Measurements from ENCODE around the gene ZNF580.

ZNF580 gene

DNA sequence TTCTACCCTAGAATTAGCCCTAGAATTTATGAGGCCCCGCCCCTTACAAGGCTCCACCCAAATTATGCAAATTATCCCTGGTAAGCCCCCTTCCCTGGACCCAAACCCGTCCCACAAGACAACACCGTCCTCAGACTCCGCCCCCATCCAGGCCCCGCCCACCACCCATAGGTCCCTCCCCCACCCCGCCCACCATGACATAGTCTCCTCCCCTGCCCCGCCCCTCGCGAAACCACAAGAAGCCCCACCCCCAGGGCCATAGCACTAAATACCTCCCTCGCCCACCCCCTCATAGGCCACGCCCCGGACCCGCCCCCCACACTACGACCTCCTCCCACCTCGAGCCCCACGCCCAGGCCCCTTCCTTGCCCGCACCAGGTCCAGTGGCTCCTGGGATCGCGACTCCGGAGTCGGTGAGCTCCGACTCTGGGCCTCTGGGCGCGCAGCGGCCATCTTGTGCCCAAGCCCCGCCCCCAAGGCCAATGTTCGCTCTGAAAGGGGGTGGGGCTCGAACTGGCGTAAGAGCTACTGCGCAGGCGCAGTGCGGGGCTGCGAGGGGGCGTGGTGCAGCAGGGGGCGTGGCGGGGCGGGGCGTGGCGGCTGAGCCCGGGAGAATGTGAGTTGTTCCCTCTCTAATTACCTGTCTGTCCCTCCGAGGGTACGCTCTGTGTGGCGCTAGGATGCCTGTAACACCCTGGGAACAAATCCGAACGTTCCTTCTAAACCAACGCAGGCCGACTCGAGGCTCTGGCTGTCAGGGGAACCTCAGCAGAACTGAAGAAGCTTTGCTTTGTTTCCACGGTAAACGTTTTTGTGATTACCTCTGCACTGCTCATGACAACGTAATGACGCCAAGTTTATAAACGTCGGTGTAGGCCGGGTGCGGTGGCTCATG, 16.4 kb upstream of the ZNF580 start, which contains the start of gene ZNF784:
Gene ZNF784, minus strand, starts transcription at position 458 of the 895 bp plus-strand sequence. Its CDS starts 5 bp downstream, at position 453.
- peak; percentile 85 for DNase-seq

DNA sequence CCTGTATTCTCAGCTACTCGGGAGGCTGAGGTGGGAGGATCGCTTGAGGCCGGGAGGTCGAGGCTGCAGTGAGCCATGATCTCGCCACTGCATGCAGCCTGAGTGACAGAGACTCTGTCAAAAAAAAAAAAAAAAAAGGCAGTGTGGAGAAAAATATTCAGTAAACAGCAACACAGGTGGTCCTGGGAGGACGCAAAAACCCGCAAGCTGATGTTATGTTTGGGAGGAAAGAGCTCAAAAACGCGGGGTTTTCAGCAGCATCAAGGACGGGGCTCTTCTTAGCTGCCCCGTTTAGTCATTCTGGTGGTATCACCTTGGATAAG, 15.8 kb upstream of the ZNF580 start:
- no peak for DNase-seq

DNA sequence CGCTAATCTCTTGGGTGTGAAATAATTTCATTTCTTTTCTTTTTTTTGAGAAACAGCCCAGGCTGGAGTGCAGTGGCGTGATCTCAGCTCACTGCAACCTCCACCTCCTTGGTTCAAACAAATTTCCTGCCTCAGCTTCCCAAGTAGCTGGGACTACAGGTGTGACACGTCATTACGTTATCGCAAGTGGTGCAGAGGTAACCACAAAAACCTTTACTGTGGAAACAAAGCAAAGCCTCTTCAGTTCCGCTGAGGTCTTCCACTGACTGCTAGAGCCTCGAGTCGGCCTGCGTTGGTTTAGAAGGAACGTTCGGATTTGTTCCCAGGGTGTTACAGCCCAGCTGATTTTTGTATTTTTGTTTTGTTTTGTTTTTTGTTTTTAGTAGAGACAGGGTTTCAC, 14.5 kb upstream of the ZNF580 start:
- no peak for DNase-seq

DNA sequence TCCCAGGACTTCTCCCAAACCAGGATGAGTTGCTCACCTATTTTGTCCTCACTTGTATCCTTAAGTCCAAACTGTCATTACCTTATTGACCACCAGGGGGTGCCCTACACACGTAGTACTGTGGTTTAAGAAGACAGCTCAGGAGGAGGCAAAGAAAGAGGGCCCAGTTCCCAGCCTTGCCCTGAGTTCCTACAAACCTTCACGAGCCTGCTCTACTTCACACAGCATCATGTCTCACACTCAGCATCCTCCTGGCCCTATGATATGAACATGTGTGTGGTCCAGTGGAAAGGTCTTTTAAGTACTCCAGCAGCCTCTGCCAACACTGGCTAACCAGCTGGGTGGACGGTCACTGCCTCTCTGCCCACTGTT, 8.4 kb upstream of the ZNF580 start:
- peak; percentile 81 for DNase-seq

DNA sequence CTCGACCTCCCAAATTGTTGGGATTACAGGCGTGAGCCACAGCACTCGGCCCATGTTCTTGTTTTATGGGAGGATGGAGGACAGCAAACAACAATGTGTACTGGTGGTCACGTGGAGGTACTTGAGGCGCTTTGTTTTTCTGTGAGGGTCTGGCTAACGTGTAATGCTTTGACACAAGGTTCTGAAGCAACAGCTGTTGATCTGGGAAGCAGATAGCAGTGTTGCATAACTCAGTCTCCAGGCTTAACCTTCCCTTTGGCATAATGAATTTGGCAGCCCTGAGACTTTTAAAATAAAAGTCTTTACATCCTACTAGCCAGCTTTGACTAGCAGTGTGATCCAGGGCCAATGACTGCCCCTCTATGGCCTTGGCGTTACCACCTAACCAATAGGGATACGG, 6.9 kb upstream of the ZNF580 start:
- DNase-seq = no peak

DNA sequence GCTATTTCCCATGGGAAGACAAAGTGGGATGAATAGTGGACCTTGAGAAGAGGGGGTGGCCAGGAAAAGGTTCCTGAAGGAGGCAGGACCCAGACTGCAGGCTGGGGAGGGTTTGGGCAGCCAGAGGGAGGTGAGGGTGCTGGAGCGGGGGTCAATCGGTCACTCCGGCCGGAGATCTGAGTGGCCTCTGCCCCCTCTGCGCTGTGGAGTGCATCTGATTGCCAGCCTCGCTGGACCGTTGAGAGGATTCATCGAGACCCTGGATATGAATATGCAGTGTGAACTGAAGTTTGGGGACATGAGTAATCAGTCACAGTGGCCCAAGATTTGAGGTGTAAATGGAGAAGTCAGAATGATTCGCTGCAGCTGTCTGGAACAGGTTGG, 5.5 kb upstream of the ZNF580 start:
- no peak for DNase-seq

DNA sequence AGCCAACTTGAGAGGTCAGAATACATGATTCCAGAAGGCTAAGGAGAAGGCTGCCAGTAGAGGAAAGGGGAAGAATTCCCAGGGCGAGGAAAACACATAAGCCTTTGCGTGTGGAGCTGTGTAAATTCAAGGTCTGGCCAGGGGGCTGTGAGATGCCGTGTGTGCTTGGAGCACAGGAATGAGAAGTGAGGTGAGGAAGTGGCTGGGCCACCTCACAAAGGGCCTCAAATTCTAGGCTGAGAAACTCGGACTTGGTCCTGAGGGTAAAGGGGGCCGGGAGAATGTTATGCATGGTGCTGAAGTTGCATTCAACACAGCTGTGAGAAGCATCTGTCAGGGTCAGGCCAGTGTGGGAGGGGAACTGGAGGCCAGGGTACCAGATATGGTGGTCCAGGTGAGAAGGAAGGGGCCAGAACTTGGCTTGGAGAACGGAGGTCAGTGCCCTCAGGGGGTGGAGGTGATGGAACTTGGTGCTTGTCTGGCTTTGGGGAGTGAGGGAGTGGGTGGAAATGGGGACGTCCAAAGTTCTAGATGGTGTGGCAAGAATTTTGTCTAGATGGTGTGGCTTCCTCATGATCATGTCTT, 4.9 kb upstream of the ZNF580 start:
- DNase-seq = no peak

DNA sequence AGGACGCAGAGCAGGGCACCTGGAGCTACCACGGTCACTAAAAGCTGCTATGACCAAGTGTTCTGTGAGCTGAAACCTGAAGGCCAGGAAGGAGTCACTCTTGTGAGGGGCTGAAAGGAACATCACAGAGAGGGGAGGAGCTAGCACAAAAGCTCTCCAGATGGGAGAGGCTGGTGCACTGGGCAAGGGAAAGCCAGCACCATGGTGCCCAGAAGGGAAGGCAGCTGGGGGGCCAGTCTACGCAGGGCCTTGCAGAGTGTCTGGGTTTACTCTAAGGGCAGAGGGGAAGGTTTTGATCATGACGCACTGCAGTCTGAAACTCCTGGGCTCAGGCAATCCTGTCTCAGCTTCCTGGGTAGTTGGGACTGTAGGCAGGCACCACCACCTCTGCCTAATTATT, 4.1 kb upstream of the ZNF580 start:
- no peak for DNase-seq

DNA sequence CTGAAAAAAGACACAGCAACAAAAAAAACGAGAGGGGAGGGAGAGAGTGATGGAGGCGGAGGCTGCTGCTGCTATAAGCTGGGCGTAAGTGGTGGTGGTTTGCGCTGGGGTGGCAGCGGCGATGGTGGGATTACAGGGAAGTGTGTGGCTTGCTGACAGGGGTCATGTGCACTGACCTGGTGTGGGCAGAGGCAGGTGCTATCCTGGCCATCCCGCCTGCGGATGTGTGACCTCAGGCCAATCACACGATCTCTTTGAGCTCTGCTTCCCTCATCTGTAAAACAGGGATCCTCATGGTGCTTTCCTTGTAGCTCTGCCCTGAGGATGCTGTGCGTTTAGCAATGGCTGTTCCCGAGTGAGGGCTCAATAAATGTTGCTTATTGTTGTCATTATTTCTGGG, 3.3 kb upstream of the ZNF580 start:
- DNase-seq = no peak

DNA sequence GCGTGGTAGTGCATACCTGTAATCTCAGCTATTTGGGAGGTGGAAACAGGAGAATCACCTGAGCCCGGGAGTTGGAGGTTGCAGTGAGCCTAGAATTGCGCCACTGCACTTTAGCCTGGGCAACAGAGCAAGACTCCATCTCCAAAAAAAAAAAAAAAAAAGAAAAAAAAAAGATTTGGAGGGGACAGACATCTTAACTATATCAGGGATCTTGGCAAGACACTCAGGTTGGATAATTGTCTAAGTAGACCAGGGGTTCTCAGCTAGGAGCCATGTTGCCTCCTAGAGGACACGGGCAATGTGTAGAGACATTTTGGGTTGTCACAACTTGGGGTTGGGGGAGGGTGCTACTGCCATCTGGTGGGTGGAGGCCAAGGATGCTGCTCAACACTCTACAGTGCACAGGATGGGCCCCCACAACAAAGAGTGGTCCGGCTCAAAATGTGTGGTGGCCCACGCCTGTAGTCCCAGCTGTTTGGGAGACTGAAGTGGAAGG, 1.9 kb upstream of the ZNF580 start:
- no peak for DNase-seq

DNA sequence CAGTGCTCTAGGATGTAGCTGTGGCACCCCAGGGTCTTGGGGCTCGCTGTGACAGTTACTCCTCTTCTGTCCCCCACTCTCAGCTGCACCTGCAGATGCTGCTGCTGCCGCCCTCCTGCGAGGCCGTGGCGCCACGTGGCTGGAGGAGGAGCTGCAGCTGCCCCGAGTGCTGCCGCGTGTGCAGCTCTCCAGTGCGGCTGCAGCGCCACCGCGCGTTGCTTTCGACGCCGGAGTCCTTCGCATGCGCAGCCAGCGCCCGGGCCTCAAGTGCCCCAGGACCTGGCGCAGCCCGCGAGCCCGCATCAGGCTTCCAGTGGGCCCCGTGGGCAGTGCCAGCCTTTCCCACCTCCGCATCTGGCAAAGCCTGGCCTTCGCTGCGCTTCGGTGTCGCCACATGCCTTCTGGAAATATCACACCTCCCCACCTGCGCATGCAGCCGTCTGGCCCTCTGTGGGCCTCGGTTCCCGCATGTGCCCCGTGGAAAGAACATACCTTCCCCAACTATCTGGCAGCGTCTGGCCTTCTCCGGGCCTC, 692 bp upstream of the ZNF580 start:
- DNase-seq = peak; percentile 62

DNA sequence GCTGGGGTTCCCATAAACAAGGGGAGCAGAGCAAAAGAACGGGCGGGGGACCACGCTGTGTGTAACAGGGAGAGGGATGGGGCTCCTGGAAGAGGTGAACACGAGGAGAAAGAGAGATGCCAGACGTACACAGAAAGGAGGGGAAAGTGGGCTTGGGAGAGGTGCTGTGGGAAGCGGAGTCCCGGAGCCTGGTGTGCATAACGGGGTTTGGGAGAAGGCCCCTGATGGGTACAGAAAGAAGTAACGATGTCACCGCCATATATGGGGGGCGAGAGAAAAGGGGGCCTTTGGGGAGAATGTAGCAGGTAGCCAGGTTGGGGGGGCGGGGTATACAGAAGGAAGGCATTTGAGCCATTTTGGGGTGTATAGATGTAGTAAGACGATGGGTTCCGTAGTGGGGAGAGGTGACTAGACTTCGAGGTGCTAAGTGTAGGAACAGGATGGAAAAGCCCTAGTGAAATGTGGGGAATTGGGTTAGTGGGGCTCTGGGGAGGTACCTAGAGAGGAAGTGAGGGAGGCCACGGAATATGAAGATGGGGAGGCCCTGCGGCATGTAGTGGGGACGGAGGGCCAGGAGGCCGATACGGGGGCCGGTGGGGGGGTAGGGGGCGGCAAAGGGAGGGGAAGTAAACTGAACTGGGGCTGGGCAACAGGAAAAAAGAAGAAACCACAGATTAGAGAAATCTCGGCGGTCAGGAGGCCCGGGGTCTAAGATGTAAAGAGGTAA, 787 bp downstream of the ZNF580 start:
- DNase-seq = peak; percentile 14

DNA sequence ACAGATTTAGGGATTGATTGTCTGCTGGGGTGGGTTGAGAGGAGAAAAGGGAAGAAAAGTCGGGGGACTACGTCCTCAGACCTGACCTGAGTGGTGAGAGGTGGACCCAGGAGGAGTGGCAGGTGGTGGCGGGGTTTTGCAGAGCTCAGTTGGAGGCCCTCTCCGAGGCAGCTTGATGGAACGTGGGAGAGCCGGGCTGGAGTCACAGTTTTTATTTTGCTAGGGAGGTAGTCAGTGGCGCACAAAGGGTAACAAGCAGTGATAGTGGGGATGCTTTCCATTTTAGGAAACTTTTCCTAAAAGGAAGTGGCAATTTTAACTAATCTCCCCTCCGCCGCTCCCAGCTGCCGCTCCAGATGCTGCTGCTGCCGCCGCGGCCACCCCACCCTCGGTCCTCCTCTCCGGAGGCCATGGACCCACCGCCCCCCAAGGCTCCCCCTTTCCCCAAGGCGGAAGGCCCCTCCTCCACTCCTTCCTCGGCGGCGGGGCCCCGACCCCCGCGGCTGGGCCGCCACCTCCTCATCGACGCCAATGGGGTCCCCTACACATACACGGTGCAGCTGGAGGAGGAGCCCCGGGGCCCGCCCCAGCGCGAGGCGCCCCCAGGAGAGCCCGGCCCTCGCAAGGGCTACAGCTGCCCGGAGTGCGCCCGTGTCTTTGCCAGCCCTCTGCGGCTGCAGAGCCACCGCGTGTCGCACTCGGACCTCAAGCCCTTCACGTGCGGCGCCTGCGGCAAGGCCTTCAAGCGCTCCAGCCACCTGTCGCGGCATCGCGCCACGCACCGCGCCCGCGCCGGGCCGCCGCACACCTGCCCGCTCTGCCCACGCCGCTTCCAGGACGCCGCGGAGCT, 1.6 kb downstream of the ZNF580 start:
- no peak for DNase-seq

DNA sequence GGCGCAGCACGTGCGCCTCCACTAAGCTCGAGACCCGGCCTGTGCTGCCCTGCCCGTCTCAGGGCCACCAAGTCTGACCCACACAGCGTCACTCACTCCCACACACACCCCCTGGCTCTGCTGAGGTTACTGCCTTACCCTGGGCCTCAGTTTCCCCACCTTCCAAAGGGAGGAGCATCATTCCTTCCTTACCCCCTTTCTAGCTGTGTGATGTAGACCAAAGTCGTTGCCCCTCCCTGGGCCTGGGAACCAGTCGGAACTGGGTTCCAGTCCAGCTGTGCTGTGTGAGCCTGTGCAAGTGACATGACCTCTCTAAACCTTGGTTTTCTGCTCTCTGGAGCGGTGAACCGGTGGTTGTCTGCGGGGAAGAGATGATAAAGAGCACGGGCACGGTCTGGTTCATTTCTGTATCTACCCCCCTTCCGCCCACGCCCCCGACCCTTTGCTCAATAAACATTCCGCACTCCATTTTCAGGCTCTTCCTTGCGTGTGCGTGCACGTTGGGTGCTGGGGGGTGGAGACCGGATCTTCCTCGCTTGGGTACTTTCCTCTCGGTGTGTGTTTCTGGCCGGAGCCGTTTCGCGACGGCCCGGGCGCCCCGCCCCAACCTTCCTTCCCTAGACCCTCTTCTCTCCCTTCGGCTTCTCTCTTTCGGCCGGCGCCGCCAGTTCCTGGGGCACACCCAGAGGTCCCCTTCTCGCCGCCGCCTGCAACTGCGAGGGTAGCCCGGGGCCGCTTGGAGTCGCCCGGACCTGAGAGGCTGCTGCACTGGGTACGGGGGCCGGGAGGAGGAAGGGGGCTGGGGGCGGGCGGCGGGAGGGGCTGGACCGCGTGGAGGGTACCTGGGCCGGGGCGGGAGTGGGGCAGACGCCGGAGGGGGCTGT, 2.4 kb downstream of the ZNF580 start, which contains the start of gene ZNF581:
Gene ZNF581, plus strand, starts transcription at position 647 of the 884 bp plus-strand sequence. CDS start 923 bp downstream, outside the sequence.
- DNase-seq = peak; percentile 58

DNA sequence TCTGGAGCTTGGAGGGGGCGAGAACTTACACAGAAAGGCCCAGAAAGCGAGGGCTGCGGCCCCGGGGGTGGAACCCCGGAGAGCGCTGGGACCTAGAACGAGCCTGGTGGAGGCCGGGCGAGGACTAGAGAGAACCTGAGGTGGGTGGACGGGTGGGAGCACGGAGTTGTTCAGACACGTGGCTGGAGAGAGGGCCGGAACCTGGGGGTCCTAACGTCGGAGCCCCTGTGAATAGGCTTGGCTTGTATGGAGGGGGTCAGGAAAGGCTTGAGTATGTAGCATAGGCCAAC, 3.0 kb downstream of the ZNF580 start:
- no peak for DNase-seq

DNA sequence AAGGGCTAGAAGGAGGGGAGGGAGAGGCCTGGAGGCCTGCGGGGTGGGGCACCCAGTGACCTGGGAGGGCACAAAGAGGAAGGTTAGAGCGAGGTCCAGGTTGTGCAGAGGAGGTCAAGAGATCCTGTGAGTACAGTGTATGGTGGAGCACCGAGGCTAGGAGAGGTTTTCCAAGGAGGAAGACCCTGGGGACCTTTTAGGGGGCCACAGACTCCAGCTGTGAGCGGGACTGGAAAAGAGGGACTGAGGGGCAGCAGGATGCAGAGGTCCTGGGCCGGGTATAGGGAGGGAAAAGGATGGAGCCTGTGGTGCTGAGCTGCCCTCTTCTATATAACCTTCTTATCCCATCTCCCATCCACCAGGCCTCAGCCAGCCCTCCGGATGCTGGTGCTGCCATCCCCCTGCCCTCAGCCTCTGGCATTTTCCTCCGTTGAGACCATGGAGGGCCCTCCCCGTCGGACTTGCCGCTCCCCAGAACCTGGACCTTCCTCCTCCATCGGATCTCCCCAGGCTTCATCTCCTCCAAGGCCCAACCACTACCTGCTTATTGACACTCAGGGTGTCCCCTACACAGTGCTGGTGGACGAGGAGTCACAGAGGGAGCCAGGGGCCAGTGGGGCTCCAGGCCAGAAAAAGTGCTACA, 3.5 kb downstream of the ZNF580 start:
- no peak for DNase-seq

DNA sequence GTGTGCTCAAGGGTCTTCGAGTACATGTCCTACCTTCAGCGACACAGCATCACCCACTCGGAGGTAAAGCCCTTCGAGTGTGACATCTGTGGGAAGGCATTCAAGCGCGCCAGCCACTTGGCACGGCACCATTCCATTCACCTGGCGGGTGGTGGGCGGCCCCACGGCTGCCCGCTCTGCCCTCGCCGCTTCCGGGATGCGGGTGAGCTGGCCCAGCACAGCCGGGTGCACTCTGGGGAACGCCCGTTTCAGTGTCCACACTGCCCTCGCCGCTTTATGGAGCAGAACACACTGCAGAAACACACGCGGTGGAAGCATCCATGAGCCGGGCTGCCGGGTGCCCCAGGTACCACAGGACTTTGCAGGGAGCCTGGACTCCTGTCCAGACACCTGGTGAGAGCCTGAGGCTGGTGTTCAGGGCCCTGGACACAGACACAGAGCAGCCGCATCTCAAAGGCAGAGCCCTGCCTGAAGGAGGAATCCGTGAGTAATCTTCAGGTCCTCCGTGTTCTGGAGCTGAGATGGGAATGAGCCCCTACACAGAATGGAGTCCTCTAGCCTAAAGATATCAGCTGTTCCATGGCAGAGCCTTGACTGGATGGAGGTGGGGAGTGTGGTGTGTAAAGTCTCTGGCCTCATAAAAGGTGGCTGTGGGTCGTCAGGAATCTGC, 4.2 kb downstream of the ZNF580 start:
- peak; percentile 29 for DNase-seq

DNA sequence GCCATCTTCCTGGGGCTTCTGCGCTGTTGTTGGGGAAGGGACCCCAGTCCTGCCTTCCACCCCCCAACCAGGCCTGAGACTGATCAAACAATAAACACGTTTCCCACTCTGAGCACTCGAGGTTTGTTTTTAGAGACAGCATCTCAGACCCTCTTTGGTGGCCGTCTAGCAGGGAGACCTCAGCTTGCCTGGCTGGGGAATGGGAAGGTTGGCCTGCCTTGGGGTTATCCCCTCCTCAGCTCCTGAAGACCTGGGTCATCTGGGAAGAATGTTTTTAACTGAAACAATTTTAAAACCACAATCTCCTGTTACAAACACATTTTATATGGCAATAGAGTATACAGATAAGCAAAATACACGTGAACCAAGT, 4.7 kb downstream of the ZNF580 start:
- DNase-seq = no peak

DNA sequence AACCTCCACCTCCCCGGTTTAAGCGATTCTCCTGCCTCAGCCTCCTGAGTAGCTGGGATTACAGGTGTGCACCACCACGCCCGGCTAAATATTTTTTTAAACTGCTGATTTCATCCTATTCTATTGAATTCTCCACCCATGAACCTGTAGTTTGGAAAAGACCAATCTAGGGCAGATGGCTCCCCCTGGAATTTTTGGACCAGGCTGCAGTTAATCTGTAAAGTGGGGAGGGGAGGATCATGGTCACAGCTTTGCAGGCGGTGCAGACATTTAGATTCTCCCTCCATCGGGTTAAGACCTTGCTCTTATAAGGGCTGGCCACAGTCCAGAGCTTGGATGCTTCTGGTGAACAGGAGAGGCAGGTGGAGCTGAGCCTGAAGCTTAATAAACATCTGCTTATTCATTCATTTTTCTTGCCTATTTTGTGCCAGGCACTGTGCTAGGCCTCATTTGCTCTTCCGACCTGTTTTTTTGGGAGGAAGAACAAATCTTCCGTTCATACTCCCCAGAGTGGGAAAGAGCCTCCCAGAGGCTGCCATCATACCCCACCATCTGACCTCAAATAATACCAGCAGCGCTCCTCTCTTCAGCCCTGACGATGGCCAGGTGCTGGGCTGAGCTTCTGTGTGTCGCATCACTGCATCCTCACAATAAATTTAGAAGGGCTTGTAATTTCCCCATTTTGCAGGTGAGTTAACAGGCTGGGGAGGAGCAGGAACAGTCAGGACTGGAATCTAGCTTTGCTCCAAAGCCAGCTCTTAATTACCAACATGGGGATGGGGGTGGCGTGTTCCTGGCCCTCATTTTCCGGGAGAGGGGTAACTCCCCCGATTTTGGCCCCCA, 6.3 kb downstream of the ZNF580 start:
- DNase-seq = peak; percentile 47

All from DMS79 treated with DMSO at 0.1 percent for 48 hours (cell line).